GM08714 (cell line): ENCODE data around the gene SRSF12.
"Not testable (repeated sequence)": the region's sequence is repeated elsewhere in the genome, so short reads cannot be mapped to it uniquely, and the experiment has no call there.

Experiments used
- H3K4me3 ChIP-seq: fragments of 200-500 bp; sonication (Bioruptor generic); 2 replicates; pipeline ENCODE4 v1.5.1; 2014; ENCODE audit warnings: mild to moderate bottlenecking, low read length, inconsistent platforms
- ZNF274 ChIP-seq: IDR thresholded peaks from 2 replicates; pipeline ENCODE4 v1.6.1; 2012; ENCODE audit warnings: mild to moderate bottlenecking, low read depth, low read length

SRSF12 gene

GRCh38 chr6:89067796-89068195 lies 50.1 kb downstream of the SRSF12 start:
- TF ChIP-seq ZNF274: no peak
- H3K4me3 ChIP-seq: no peak overlapping the region

- TF ChIP-seq ZNF274: no peak
- no peak overlapping the region for H3K4me3 ChIP-seq
Measured at GRCh38 chr6:89066940-89067646, 50.8 kb downstream of the SRSF12 start.

- H3K4me3 ChIP-seq: not testable (repeated sequence)
Measured at GRCh38 chr6:89066121-89066520, 51.8 kb downstream of the SRSF12 start.

GRCh38 chr6:89064931-89065330 lies 52.9 kb downstream of the SRSF12 start:
- H3K4me3 ChIP-seq: not testable (repeated sequence)

- TF ChIP-seq ZNF274: no peak
- H3K4me3 ChIP-seq: no peak overlapping the region
Measured at GRCh38 chr6:89063881-89064280, 54.0 kb downstream of the SRSF12 start.

DNA sequence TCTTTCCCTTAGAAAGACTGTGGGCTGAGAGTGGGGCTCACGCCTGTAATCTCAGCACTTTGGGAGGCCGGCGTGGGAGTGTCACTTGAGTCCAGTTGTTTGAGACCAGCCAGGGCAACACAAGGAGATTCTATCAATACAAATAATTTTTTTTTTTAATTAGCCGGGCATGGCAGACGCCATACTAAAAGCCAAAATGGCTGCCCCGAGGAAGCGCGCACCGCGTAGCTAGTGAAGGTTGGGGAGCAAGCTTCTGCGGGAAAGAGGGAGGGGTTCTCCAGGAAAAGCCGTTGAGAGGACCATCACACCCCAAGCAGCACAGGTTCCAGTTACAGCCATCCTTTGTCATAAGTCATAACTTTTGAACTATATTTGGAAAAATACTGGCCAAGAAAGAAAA lies 58.6 kb downstream of the SRSF12 start:
- TF ChIP-seq ZNF274: no peak
- H3K4me3 ChIP-seq: no peak overlapping the region

DNA sequence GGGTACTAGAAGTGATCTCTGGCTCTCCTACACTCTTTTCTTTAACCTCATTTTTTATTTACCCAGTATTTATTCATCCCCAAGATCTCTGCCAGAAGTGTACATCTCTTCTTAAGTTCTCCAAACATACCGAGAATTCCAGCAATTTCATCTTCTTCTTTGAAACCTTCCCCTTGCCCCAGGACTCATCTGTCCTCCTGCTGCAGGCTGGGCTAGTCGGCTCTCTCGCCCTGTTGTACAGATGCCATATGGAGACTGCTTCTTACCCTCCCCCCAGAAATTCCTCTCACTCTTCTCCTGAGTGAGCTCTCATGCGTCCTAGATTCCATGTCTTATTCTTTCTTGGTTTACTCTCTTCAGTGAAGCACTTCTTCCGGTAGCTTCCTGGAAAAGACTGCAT lies 59.2 kb downstream of the SRSF12 start:
- TF ChIP-seq ZNF274: no peak
- no peak overlapping the region for H3K4me3 ChIP-seq

GRCh38 chr6:89057759-89058158 lies 60.1 kb downstream of the SRSF12 start:
- TF ChIP-seq ZNF274: no peak
- no peak overlapping the region for H3K4me3 ChIP-seq

GRCh38 chr6:89054208-89054607 lies 63.7 kb downstream of the SRSF12 start:
- no peak overlapping the region for H3K4me3 ChIP-seq
- TF ChIP-seq ZNF274: no peak

DNA sequence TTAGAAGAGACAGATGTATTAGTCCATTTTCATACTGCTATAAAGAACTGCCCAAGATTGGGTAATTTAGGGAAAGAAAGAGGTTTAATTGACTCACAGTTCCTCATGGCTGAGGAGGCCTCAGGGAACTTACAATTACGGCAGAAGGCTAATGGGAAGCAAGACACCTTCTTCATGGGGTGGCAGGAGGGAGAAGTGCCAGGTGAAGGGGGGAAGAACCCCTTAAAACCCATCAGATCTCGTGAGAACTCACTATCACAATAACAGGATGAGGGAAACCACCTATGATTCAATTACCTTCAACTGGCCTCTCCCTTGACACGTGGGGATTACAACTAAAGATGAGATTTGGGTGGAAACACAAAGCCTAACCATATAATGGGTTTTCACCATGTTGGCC lies 66.2 kb downstream of the SRSF12 start:
- TF ChIP-seq ZNF274: no peak
- H3K4me3 ChIP-seq: no peak overlapping the region

GRCh38 chr6:89050697-89051096 lies 67.2 kb downstream of the SRSF12 start:
- H3K4me3 ChIP-seq: no peak overlapping the region
- no peak for TF ChIP-seq ZNF274

GRCh38 chr6:89050155-89050554 lies 67.7 kb downstream of the SRSF12 start:
- TF ChIP-seq ZNF274: no peak
- no peak overlapping the region for H3K4me3 ChIP-seq

DNA sequence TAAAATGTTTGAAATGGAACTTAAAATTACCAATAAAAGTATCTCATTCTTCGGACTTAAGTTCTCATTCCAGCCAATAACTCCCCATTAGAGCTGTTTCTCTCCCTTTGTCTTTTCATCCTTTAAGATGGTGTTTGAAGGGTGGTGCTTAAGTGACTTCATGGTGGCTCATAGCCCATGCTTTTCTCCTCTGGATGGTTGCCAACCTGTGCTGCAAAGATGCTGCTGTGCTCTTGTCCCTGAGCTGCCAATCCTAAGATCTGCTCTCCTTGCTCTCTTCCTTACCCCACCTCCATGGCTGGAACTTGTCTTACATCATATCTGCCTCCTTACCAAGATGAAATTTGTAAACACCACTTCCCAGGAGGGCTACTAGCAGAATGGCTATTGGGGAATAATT lies 68.9 kb downstream of the SRSF12 start:
- H3K4me3 ChIP-seq: no peak overlapping the region
- TF ChIP-seq ZNF274: no peak

DNA sequence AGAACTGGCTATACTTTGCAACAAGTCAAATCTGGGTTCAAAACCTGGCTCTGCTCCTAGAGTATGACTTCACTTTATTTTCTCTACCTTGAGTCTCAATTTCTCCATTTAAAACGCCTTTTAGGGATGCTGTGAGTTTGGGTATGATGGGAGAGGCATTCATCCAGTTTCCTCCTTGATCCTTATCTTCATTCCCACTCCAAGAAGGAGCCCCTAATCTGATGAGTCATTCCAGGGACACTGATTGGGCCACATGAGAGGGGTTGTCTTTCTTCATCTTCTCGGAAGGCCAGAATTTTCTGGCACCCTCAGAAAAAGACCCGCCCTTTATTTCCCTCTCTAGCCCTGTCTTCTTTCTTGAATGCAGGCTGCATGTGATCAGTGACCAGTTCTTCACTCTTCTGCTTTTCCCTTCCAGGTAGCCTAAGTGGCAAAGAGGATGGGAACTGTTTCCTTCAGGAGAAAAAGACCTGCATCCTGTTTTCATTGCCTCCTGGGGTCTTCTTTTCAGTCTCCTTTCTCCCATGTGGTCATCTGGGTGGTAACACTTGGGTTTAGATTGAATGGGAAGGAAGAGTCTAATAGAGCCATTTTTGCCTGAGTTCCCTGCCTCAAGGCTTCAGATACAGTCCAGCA lies 69.5 kb downstream of the SRSF12 start:
- no peak overlapping the region for H3K4me3 ChIP-seq

DNA sequence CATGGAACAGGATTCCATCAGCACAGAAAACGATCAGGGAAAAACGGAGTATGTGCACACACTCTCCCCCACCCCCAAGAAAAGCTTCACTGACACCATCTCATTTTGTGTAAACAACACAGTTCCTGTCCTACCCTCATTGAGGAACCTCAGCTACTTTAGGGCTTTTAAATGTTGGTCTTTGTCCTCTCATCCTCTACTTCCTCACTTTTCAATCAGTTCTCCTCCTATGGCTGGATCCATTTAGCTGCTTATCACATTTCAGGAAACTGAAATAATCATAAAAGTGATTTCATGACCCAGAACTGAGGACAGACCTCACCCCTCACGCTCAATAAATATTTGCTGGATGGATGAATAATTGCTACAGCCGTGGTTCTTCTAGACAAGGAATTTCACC lies 70.4 kb downstream of the SRSF12 start:
- TF ChIP-seq ZNF274: no peak
- H3K4me3 ChIP-seq: no peak overlapping the region

More for the DNA sequence above, 69.5 kb downstream of the SRSF12 start:
- no peak for TF ChIP-seq ZNF274
